ENCODE measurements around the gene TGFA.

TGFA gene

GRCh38 chr2:70536517-70537055 lies 17.0 kb downstream of the TGFA start:
- Histone ChIP-seq H3K4me3 (ENCODE audit: low read length) (no peak overlapping the region), H3K4me1 (ENCODE audit: control insufficient read depth, low read length) (no peaks in the 10 kb centered on the region), H4K20me1 (ENCODE audit: control insufficient read depth, insufficient read depth, low read depth, low read length) (no peaks in the 10 kb centered on the region), H3K4me2 (ENCODE audit: low read length) (no peak overlapping the region), H3F3A (ENCODE audit: control insufficient read depth, insufficient read depth) (no peaks in the 10 kb centered on the region), H3K27ac (ENCODE audit: low read depth, low read length) (no peak overlapping the region), H3K9me3 (ENCODE audit: control insufficient read depth, insufficient read depth, low read length) (no peaks in the 10 kb centered on the region), H3K27me3 (ENCODE audit: control insufficient read depth, low read length) (peaks cover 14% of the 10 kb centered on the region), H3K79me2 (ENCODE audit: control insufficient read depth, low read length) (no peaks in the 10 kb centered on the region), H3K9me2 (replicated peaks; ENCODE audit: control insufficient read depth, low read length) (no peaks in the 10 kb centered on the region), H3K36me3 (ENCODE audit: control insufficient read depth, low read length) (no peaks in the 10 kb centered on the region)
- no peak for TF ChIP-seq CTCF (IDR thresholded peaks at IDR 0.05; ENCODE audit: low read depth, low read length, poor library complexity, severe bottlenecking)
- TF ChIP-seq EZH2phosphoT487 (IDR thresholded peaks at IDR 0.05; ENCODE audit: borderline replicate concordance, low read length): no peak

GRCh38 chr2:70535573-70535972 lies 18.1 kb downstream of the TGFA start:
- Histone ChIP-seq H3K36me3 (ENCODE audit: control insufficient read depth, low read length) (no peaks in the 10 kb centered on the region), H3K9me2 (replicated peaks; ENCODE audit: control insufficient read depth, low read length) (no peaks in the 10 kb centered on the region), H3K79me2 (ENCODE audit: control insufficient read depth, low read length) (no peaks in the 10 kb centered on the region), H4K20me1 (ENCODE audit: control insufficient read depth, insufficient read depth, low read depth, low read length) (no peaks in the 10 kb centered on the region), H3K4me3 (ENCODE audit: low read length) (no peak overlapping the region), H3K27ac (ENCODE audit: low read depth, low read length) (no peak overlapping the region), H3K4me1 (ENCODE audit: control insufficient read depth, low read length) (no peaks in the 10 kb centered on the region), H3K4me2 (ENCODE audit: low read length) (no peak overlapping the region), H3F3A (ENCODE audit: control insufficient read depth, insufficient read depth) (no peaks in the 10 kb centered on the region), H3K27me3 (ENCODE audit: control insufficient read depth, low read length) (peaks cover 13% of the 10 kb centered on the region), H3K9me3 (ENCODE audit: control insufficient read depth, insufficient read depth, low read length) (no peaks in the 10 kb centered on the region)
- TF ChIP-seq CTCF (IDR thresholded peaks at IDR 0.05; ENCODE audit: low read depth, low read length, poor library complexity, severe bottlenecking): no peak
- TF ChIP-seq EZH2phosphoT487 (IDR thresholded peaks at IDR 0.05; ENCODE audit: borderline replicate concordance, low read length): no peak

- Histone ChIP-seq H3K36me3 (ENCODE audit: control insufficient read depth, low read length) (no peaks in the 10 kb centered on the region), H3K4me1 (ENCODE audit: control insufficient read depth, low read length) (no peaks in the 10 kb centered on the region), H3K9me3 (ENCODE audit: control insufficient read depth, insufficient read depth, low read length) (no peaks in the 10 kb centered on the region), H3K4me3 (ENCODE audit: low read length) (no peak overlapping the region), H3K27me3 (ENCODE audit: control insufficient read depth, low read length) (peaks cover 8% of the 10 kb centered on the region), H3K4me2 (ENCODE audit: low read length) (no peak overlapping the region), H4K20me1 (ENCODE audit: control insufficient read depth, insufficient read depth, low read depth, low read length) (no peaks in the 10 kb centered on the region), H3K9me2 (replicated peaks; ENCODE audit: control insufficient read depth, low read length) (no peaks in the 10 kb centered on the region), H3K79me2 (ENCODE audit: control insufficient read depth, low read length) (no peaks in the 10 kb centered on the region), H3F3A (ENCODE audit: control insufficient read depth, insufficient read depth) (no peaks in the 10 kb centered on the region), H3K27ac (ENCODE audit: low read depth, low read length) (no peak overlapping the region)
- no peak for TF ChIP-seq CTCF (IDR thresholded peaks at IDR 0.05; ENCODE audit: low read depth, low read length, poor library complexity, severe bottlenecking)
- TF ChIP-seq EZH2phosphoT487 (IDR thresholded peaks at IDR 0.05; ENCODE audit: borderline replicate concordance, low read length): no peak
Measured at GRCh38 chr2:70534183-70534836, 19.3 kb downstream of the TGFA start.
